Heart left ventricle (tissue), 13 donors: ENCODE data around the gene F3.

Experiments used
- CTCF ChIP-seq, 12 donors: fragments of 200-600 bp; sonication (generic) in 4 of 12; IDR thresholded peaks; one replicate each; pipeline versions ENCODE4 v1.5.0 to v1.8.0; 2018 to 2022; ENCODE audit warnings: antibody characterized with exemption in 12 of 12, mild to moderate bottlenecking in 5 of 12
- POLR2A ChIP-seq, 2 donors: fragments of 450-650 bp; IDR thresholded peaks; one replicate each; pipeline ENCODE4 v1.6.1; 2017; ENCODE audit warnings: antibody characterized with exemption in 2 of 2, mild to moderate bottlenecking in 2 of 2, moderate library complexity in 2 of 2
- donor health status: ischemic (EF 13 %, LVEDD 7.1; RV severe dilation, severe dysfunction).
- donor health status: DM: no; HTN: yes; CAD: no.
- donor health status: DM: no; HTN: no; CAD: no.
- donor health status: ischemic (EF 25% LVEDD 6.9; RV normal size, moderate dysfunction).
- donor health status: ischemic (EF 25% LVEDD 5.7; RV mildly dilated, moderate dysfunction).
- donor health status: ischemic (EF 35%, LVEDD 5.7; RV mildly dilated, moderate dysfunction).
- donor health status: nonischemic (EF 11% LVEDD 7.7; RV severe dilation, severe dysfunction).
- donor health status: DM: yes; HTN: yes; CAD: no.
- donor health status: PGD.
- donor health status: ischemic (EF 29% LVEDD 5.4; RV normal size, mild dysfunction).
- donor health status: nonischemic (EF 23%, LVEDD 6.1; RV moderate dilation, normal function).

DNA sequence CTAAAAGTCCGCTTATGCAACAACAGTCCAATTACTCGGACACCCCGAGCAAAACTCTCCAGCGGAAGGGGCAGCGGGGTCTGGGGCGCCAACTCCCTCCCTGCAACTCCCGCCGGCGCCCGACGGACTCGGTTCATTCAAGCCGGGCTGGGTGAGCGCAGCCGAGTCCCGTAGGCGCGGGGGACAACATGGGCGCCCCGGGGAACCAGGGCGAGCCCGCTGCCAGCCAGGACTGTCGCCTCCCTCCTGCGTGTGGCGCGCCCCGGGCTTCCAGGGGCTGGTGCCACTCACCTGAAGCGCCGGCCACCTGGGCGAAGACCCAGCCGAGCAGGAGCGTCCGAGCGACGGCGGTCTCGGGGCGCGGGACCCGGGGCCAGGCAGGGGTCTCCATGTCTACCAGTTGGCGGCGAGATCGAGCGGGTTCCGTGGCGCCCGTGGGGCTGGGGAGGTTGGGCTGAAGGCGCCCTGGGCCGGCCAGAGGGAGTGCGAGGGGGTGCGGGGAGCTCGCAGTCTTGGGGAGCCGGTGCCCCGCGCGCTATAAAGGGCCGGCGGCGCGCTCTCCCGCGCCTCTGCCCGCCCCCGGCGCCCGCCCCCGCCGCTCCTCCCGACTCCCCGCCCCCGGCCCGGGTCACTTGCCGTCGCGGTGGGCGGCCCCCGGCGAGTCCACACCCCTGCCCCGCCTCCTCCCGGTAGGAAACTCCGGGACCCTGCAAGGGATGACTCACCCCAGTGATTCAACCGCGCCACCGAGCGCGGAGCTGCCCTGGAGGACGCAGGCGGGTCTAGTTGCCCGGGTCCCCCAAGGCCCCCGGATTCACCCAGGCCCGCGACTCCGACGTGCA lies at the start of gene F3:
- TF ChIP-seq CTCF (IDR thresholded peaks at IDR 0.05) (peak in 3 of 12 donors; percentile 10 to 25 (median 15)), POLR2A (IDR thresholded peaks at IDR 0.05) (peak; percentile 83 to 91)
